Activated naive CD8-positive, alpha-beta T cell treated with anti-CD3 and anti-CD28 coated beads, Interleukin-2, amount 10 ng/mL, durations not matched to agents 7 days and 5 days (primary cell): ENCODE measurements around the gene MAP2K5. TPM values are rescaled to one million over a fixed set of nuclear protein-coding genes. Genes with fewer than 3 reads are reported as not detected.

Source experiments
- ATAC-seq: fragments of 150-1000 bp; cut with Tn5 transposase; one replicate; pipeline ENCODE4 v1.10.0; 2021; ENCODE audit warnings: low read depth, moderate library complexity
- POLR2A ChIA-PET: fragments of 350-600 bp; sonication (Branson Sonifier 250); formaldehyde crosslinking; loops from one replicate; lab custom pipeline; 2021; ENCODE audit warnings: antibody characterized with exemption; lab: Charles Lee
- DNase-seq: peaks from one replicate; pipeline ENCODE4 v3.0.0; 2021
- H3K27ac Mint-ChIP-seq: one replicate; pipeline ENCODE4 v1.8.0; 2022; ENCODE audit warnings: mild to moderate bottlenecking, mixed read lengths
- H3K27me3 Mint-ChIP-seq: one replicate; pipeline ENCODE4 v1.8.0; 2022; ENCODE audit warnings: mild to moderate bottlenecking, moderate library complexity, mixed read lengths
- H3K36me3 Mint-ChIP-seq: one replicate; pipeline ENCODE4 v1.8.0; 2021; ENCODE audit warnings: mild to moderate bottlenecking, mixed read lengths
- H3K4me1 Mint-ChIP-seq: one replicate; pipeline ENCODE4 v1.8.0; 2021; ENCODE audit warnings: mixed read lengths
- H3K4me3 Mint-ChIP-seq: one replicate; pipeline ENCODE4 v1.8.0; 2022; ENCODE audit warnings: mild to moderate bottlenecking, moderate library complexity, mixed read lengths
- H3K9me3 Mint-ChIP-seq: one replicate; pipeline ENCODE4 v1.8.0; 2021; ENCODE audit warnings: mixed read lengths
- total RNA-seq, 2 experiments: library from RNA; stranded (reverse); gene quantifications; one replicate each; pipeline ENCODE4 v1.2.3, GENCODE V29; 2021

The MAP2K5 gene
- total RNA-seq, 2 experiments from 2014 or later = 25.8 to 29.9 TPM

- ATAC-seq (no peak), DNase-seq (no peak)
- Mint-ChIP-seq H3K27ac (no peak overlapping the region), H3K4me1 (peaks cover 2% of the 10 kb centered on the region), H3K9me3 (peaks cover 1% of the 10 kb centered on the region), H3K27me3 (peaks cover 4% of the 10 kb centered on the region), H3K4me3 (no peak overlapping the region), H3K36me3 (peaks cover 1% of the 10 kb centered on the region)
- POLR2A ChIA-PET = interaction anchor here (0.6 kb wide), 1 partner anchor 910 kb away, joined by 3 read pairs; no protein-coding TSS in a partner anchor
Observed at GRCh38 chr15:67853454-67853853, 311.0 kb downstream of the MAP2K5 start.

- Mint-ChIP-seq H3K27me3 (peaks cover 4% of the 10 kb centered on the region), H3K27ac (no peak overlapping the region), H3K4me3 (no peak overlapping the region), H3K4me1 (peaks cover 2% of the 10 kb centered on the region), H3K9me3 (peaks cover 1% of the 10 kb centered on the region), H3K36me3 (peaks cover 1% of the 10 kb centered on the region)
- ATAC-seq = no peak
- POLR2A ChIA-PET = no interaction called here
- no peak for DNase-seq
Observed at GRCh38 chr15:67854358-67854757, 311.9 kb downstream of the MAP2K5 start.

- peaks cover 1% of the 10 kb centered on the region for H3K36me3 Mint-ChIP-seq
- POLR2A ChIA-PET = no interaction called here
- peaks cover 7% of the 10 kb centered on the region for H3K27me3 Mint-ChIP-seq
- no peak overlapping the region for H3K4me3 Mint-ChIP-seq
- H3K27ac Mint-ChIP-seq = no peak overlapping the region
- ATAC-seq = no peak
- peaks cover 1% of the 10 kb centered on the region for H3K9me3 Mint-ChIP-seq
- DNase-seq = no peak
- peaks cover 2% of the 10 kb centered on the region for H3K4me1 Mint-ChIP-seq
Observed at GRCh38 chr15:67855842-67856241, 313.3 kb downstream of the MAP2K5 start.

Other genes starting within 250 kb of the MAP2K5 start
- 1 to 10 TPM; 5.5 to 7.6 TPM for gene C15orf61, start 21.6 kb upstream of the MAP2K5 start, total RNA-seq